ENCODE data around the gene EEF1AKMT2.
"Not testable (repeated sequence)": the region's sequence is repeated elsewhere in the genome, so short reads cannot be mapped to it uniquely, and the experiment has no call there.

Gene EEF1AKMT2

DNA sequence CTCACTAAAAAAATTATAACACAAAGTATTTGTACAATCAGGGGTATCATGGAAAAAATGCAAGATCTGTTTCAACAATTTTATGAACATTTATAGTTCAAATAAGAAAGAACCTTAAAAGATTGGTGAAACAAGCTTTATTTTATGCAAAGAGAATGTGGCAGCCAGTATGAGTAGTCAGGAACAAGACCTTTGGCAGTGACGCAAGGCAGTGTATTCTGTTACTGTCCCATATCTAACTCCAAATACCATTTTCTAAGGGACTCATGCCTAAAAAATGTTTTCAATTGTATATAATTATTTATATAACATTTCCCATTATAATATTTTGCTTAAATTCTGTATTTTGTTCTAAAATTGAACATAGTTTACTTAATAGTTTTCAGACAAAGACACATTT, 28.4 kb downstream of the EEF1AKMT2 start:
- in situ Hi-C loops (cut with HindIII; ENCODE audit: low pct_ligation_motif_present, low pct_unique_long_range_greater_than_20kb, low sequenced_read_pairs), result no loop called here

DNA sequence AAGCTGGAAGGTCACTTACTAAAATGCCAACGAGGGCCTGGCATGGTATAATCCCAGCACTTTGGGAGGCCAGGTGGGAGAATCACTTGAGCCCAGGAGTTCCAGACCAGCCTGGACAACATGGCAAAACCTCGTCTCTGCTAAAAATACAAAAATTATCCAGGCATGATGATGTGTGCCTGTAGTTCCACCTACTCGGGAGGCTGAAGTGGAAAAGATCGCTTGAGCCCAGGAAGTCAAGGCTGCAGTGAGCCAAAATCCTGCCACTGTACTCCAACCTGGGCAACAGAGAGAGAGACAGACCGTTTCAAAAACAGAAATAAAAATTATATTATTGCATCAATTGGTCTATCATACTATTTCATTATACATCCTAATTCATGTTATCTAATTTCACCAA, 29.4 kb downstream of the EEF1AKMT2 start:
- in situ Hi-C loops (cut with HindIII; ENCODE audit: low pct_ligation_motif_present, low pct_unique_long_range_greater_than_20kb, low sequenced_read_pairs), result no loop called here

More for the DNA sequence above, 28.4 kb downstream of the EEF1AKMT2 start:
- no peak for DNase-seq

DNA sequence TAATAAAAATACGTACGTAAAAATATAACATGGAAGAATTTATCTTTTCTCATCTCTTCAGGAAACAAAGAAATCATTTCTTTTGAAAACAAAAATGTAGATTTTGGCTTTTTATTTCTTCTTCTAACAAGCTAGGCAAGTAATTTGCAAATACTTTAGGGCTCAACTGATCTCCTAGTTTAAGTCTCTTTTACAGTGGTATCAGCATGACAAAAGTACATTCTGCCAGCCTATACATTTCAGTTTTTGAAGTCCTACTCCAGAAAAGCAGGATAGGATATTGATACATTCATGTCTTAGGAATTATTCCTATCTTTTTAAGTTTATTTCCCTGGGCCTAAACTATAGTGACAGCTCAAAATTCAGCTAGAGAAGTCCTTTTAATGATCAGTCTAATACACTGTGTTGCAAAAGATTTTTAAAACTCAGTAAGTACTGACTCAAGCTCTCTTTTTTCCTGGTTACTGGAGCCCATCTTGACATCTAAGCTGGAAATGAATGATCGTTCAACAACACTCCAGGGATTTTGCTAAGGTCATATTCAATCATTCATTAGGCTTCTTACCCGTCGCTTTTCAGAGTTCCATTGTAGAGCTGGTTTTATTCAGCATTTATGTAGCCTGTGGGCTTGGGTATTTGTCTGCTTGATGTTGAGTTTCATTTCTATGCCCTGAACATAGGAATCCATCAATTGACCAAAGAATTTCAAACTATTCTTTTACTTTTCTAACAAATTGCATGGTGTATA, 35.4 kb downstream of the EEF1AKMT2 start:
- no peak for DNase-seq
- in situ Hi-C loops (cut with HindIII; ENCODE audit: low pct_ligation_motif_present, low pct_unique_long_range_greater_than_20kb, low sequenced_read_pairs), result no loop called here

More for the DNA sequence above, 29.4 kb downstream of the EEF1AKMT2 start:
- DNase-seq, result no peak

DNA sequence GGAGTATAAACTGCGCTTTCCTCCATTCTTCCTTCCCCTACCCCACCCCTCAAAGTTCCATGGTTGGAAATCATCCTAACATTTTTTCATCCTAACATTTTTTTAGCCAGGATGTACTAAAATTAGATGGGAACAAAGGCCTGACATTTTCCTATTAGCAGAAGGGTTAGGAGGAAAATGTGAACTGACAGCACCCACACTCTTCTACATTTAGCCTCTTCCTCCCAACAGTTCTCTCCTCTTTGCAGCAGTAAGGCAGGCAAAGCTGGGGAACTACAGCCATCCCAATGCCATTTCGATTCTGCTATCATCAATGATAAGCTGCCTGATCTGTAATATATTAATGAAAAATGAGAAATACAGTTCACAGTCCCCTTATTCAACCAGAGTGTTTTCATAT, 36.1 kb downstream of the EEF1AKMT2 start:
- DNase-seq, result no peak
- in situ Hi-C loops (cut with HindIII; ENCODE audit: low pct_ligation_motif_present, low pct_unique_long_range_greater_than_20kb, low sequenced_read_pairs), result no loop called here

DNA sequence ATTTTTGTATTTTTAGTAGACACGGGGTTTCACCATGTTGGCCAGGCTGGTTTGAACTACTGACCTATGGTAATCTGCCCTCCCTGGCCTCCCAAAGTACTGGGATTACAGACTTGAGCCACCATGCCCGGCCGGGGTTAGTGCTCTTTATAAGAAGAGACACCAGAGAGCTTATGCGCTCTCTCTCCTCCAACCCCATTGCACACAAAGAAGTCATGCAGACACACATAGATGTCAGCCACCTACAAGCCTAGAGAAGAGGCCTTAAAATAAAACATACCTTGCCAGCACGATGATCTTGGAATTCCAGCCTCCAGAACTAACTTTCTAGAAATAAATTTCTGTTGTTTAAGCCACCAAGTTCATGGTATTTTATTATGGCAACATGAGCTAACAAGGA, 37.5 kb downstream of the EEF1AKMT2 start:
- in situ Hi-C loops (cut with HindIII; ENCODE audit: low pct_ligation_motif_present, low pct_unique_long_range_greater_than_20kb, low sequenced_read_pairs), result no loop called here
- DNase-seq, result no peak

DNA sequence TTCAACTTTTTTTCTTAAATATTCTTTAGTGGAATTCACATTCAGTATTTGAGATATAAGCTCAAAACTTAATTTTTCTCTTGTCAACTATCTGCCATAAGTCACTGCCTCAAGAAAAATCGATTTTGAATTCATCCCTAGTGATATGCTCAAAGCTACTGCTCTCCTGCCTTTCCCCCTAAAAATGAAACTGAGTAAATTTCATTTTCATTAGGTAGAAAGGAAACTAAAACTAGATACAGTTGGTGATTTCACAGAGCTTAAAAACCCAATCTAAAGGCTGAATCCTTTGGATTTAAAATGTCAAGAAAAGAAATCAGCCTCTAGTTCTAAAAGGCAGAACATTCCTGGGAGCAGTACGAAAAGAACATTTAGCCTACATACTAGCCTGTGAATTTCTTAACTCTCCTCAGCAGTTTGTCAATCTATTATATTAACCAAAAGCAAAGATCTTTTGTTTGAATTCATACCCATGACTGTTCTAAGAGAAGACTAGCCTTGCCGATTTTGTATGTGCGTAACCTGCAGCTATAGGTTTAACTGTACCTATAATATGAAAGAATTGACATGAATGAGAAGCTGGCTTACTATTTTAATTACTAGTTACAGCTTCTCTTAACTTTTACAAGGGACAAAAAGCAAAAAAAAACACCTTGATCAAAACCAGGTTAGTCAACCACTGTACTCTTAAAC, 42.6 kb downstream of the EEF1AKMT2 start:
- in situ Hi-C loops (cut with HindIII; ENCODE audit: low pct_ligation_motif_present, low pct_unique_long_range_greater_than_20kb, low sequenced_read_pairs), result no loop called here
- DNase-seq, result no peak

DNA sequence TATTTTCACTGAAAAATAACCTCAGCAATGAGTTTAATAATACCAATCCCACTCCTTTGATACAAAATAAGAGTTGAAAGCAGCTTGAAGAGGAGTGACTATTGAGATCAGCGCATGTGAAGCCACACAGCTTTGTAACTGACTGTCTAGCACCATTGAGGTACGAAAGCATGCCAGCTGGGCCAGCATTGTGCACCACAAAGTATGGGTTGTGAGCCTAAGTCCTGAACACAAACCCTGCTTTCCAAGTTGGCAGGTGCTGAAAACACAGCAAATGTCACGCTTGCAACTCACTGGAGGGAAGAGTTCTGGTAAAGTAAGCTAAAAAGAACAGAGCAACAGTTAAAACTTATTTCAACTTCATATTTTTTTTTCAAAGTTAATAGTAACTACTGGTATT, 43.5 kb downstream of the EEF1AKMT2 start:
- no peak for DNase-seq
- in situ Hi-C loops (cut with HindIII; ENCODE audit: low pct_ligation_motif_present, low pct_unique_long_range_greater_than_20kb, low sequenced_read_pairs), result no loop called here

DNA sequence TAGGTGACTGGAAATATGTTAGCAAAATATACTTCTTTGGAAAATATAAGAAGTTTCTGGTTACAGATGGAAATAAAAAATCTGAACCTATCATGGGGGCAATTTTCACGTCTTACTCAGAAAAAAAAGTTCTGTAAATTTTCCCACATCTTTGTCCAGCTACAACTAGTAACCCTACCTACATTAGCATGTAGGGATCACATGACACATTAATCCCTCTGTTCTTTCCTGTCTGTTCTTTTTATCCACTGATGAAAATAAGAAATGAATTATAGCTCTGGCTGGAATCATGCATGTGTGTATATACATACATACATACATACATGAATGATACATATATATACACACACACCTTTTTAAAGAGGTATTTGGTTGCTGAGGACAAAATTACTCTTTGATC, 43.9 kb downstream of the EEF1AKMT2 start:
- no peak for DNase-seq
- in situ Hi-C loops (cut with HindIII; ENCODE audit: low pct_ligation_motif_present, low pct_unique_long_range_greater_than_20kb, low sequenced_read_pairs), result no loop called here

DNA sequence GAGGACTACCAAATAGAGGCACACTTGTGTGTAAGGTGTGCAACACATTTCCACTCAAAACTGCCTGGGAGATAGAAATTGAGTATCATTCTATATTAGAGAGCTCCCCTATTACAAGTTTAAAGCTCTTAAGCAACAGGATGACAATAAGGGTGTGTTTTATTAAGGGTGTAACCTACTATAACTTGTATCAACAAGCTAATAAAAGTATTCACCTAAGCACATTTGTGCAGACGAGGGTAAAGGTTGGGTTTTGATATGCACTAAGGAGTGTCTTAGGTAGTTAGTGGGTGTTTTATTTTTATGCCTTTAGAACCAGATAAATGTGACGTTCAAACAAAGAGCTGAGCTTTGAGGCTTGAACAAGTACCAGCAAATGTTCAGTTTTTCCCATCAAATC, 44.7 kb downstream of the EEF1AKMT2 start:
- in situ Hi-C loops (cut with HindIII; ENCODE audit: low pct_ligation_motif_present, low pct_unique_long_range_greater_than_20kb, low sequenced_read_pairs), result no loop called here
- DNase-seq, result no peak

DNA sequence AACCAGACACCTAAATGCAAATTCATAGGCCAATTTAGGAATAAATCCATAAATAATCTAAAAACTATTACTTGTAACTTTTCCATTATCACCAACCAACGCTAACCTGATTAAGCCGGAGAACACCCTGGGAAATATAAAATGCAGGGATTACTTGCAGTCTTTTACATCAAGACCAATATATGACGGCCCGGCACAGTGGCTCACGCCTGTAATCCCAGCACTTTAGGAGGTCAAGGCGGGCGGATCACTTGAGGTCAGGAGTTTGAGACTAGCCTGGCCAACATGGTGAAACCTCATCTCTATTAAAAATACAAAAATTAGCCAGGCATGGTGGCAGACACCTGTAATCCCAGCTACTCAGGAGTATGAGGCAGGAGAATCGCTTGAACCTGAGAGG, 45.2 kb downstream of the EEF1AKMT2 start:
- in situ Hi-C loops (cut with HindIII; ENCODE audit: low pct_ligation_motif_present, low pct_unique_long_range_greater_than_20kb, low sequenced_read_pairs); DNase-seq: not testable (repeated sequence)

DNA sequence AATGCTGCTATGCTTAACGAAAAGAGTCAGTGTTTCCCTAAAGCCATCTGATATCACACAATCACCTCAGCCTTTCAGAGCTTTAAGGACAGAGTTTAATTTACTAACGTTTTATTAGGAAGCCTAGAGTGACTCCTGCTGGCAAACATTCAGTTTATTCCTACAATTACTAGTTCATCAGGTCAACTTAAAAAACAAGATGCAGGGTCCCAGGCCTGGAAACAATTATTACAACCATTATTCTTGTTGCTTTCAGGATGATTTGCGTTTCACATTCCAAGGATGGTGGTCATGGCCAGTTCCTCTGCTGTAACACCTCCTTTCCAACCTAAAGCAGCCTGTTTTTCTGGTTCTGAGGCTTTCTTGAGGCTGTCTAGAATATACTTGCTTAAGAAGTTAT, 46.0 kb downstream of the EEF1AKMT2 start:
- in situ Hi-C loops (cut with HindIII; ENCODE audit: low pct_ligation_motif_present, low pct_unique_long_range_greater_than_20kb, low sequenced_read_pairs), result no loop called here
- DNase-seq, result peak; percentile 58

DNA sequence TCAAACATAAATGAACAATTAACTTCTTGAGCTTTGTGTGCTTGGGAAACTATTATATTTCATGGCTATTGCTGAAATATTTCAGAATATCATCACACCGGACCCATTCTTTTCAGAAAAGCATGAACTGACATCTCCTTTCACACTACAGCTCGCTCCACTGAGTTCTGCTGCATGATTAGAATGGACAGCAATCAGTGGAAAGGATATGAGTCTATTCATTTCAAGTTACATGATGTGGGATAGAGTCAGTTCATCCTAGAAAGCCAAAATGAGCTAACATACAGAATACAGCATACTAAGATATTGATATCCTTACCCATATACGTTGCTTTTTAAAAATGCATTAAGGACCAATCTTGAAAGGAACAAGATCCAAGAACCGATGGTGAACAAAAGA, 46.4 kb downstream of the EEF1AKMT2 start:
- in situ Hi-C loops (cut with HindIII; ENCODE audit: low pct_ligation_motif_present, low pct_unique_long_range_greater_than_20kb, low sequenced_read_pairs), result no loop called here

DNA sequence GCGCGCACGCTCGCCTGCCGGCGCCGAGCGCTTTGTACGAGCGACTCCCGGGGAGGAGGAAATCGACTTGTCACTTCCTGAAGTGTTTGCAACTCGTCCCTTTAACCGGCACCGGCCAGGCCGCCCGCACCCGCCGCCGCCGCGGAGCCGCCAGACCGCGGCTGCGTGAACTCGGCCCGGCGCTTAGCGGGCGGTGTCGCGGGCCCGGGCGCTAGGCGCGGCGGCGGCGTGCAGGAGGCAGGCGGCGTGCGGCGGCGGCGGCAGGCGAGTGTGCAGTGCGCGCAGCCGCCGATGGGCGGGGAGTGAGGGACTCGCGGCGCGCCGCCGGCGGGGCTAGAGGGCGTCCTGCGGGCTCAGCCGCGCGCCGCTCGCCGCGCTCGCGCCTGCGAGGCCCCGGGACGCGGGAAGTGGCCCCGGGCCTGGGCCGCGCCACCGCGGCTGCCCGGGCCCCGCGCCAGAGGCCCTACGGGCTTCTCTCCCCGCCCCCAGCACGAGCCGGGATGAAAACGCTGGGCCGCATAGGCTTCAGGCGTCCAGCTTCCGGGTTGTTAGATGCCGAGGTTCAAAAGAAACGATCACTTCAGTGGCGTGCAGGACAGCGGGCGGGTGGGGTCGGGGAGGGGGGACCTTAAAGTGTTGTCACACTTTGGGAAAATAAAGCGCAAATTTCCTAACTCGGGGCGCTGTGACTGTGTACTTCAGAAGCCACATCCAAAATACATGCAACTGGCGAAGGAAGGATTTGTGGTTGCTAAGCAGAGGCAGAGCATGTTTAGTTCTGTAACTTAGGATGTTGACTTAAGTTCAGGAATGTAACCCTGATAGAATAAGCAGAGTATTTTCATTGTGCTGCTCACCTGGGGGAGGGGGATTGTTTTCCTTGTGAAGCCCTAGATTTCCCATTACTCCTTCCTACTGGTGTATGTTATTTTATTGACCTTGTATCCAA, 47.3 kb downstream of the EEF1AKMT2 start, which contains the start of gene FAM53B:
Gene FAM53B (minus strand): TSS at position 277 of the 949 bp plus-strand sequence. CDS start 37,665 bp downstream, outside the sequence.
- in situ Hi-C loops (cut with HindIII; ENCODE audit: low pct_ligation_motif_present, low pct_unique_long_range_greater_than_20kb, low sequenced_read_pairs), result no loop called here
- DNase-seq, result peak; percentile 88

More for the DNA sequence above, 46.4 kb downstream of the EEF1AKMT2 start:
- no peak for DNase-seq

DNA sequence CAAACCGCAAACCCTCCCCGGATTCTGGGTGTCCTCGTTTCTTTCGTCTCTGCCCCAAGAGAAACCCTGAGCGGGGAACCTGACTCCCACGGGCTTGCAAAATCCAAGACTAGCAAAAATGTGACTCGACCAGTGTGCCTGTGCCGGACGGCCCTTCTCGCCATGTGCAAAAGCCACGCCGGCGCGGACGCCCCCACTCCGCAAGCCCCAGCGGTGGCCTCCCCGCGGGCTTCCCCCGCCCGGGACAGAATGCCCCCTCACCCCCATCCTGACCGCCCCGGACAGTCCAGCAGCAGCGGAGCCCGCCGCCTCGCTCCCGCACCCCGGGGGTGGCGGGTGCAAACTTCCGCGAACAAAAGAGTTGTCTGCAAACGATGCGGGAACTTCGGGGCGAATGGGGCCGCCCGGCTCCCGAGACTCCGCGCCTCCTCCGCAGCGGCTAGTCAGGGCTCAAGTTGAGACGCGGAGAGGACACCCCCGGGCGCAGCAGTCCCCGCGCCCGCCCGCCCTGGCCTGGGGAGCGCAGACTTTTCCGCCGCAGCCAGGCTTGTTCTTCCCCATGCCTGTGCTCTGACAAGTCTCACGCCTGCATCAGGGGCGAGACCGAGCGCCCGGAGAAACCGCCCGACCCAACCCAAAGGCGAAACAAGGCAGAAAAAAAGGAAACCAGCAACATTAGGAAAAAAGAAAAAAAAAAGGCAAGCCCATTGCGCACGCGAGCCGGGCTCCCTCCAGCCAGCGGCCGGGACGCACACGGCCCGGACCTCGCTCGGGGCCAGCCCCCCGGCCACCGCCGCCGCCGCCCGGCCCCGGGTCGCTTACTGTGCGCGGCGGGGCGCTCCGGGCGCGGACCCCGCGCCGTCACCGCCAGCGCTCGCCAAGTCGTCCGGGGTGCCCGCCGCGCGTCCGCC, 48.2 kb downstream of the EEF1AKMT2 start:
- in situ Hi-C loops (cut with HindIII; ENCODE audit: low pct_ligation_motif_present, low pct_unique_long_range_greater_than_20kb, low sequenced_read_pairs), result no loop called here

DNA sequence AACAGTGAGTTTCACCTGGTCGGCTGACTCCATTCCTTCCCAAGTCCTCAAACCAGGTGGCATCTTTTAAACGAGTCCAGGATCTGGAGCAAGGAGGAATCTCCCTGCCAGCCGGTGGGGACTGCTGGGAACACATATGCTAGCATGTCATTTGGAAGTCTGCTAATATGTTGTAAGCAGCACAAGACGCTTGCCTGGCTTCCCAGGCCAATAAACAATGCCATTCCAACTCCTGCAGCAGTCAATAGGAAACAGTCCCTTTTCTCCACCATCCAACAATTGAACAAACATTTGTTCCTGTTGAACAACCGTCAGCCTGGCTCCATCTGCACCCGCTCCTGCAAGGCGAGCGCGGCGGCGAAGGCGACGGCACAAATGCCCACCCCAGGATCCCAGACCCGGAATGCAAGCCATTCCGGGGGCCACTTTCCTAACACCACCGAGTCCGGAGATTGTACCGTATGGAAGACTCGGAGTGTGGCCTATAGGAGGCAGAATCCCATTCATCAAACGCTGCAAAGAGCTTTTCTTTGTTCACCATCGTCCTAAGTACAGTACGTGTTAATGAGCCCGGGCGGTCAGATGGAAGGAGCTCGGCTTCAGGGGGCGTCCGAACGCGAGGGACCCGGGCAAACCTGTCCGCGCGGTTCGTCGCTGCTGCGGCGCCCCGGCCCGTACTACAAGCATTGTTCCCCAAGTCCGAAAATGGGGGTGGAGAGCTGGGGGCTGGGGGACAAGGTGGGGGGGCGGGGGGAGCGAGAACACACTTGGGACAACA, 49.1 kb downstream of the EEF1AKMT2 start:
- in situ Hi-C loops (cut with HindIII; ENCODE audit: low pct_ligation_motif_present, low pct_unique_long_range_greater_than_20kb, low sequenced_read_pairs), result no loop called here
- DNase-seq, result no peak

More for the DNA sequence above, 48.2 kb downstream of the EEF1AKMT2 start:
- peak; percentile 40 for DNase-seq

DNA sequence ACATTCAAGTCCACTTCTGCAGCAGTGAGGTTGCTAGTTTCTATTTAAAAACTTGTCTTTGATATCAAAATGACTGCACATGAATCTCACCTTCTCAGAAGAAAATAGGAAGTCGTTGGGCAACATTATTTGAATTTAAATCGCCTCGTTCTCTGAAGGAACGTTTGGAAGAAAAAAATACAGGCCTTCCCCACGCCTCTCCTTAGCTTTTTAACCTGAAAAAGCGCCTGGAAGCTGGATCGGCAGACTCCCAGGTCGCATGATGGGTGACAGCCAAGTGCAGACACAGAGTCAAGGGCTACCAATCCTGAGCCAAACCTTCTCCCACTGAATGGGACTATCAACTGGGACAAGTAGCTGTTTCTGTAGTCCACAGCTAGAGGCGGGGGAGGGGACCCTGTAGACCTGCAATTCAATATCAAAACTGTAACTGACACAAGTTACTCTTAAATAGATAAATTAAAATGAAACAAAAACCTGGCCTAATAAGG, 49.7 kb downstream of the EEF1AKMT2 start:
- in situ Hi-C loops (cut with HindIII; ENCODE audit: low pct_ligation_motif_present, low pct_unique_long_range_greater_than_20kb, low sequenced_read_pairs), result no loop called here
- DNase-seq, result no peak

DNA sequence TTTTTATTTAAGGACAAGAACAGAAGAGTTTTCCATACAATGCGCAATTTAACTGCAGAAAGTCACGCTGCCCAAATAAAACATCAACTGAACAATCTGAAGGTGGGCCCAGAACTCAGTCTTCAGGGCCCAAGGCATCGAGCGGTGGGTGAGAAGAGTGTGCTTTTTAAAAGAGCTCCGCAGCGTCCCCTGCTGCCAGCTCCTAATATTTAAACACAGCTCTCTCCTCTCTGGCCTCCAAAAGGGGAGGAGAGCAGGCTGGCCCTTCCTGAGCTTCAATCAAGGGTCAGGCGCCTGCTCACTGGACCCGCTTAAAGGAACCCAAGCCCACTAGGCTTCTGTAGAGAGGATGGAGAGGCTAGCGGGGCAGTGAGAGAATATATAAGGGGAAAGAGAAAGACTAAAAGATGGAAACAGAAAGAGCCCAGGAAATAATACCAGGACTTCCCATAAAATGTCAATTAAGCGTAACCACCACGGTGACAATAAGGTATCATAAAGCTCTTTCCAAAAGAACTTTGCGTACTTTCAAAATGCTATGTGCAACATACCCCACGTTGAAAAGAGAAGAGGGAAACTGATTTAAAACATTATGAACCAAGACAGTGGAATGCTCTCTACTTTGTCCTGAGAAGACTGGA, 50.3 kb downstream of the EEF1AKMT2 start:
- DNase-seq, result peak; percentile 78
- in situ Hi-C loops (cut with HindIII; ENCODE audit: low pct_ligation_motif_present, low pct_unique_long_range_greater_than_20kb, low sequenced_read_pairs), result no loop called here
